ENCODE results near the gene CYP24A1. TPM values are rescaled to one million over a fixed set of nuclear protein-coding genes. Genes with fewer than 3 reads are reported as not detected.
A peak's percentile ranks its signal among the peaks of the same experiment; 100 is the strongest.

Gene CYP24A1
- polyA plus RNA-seq, 1 of the 3 experiments (the other 2 are of a cell fraction) = 8.8 TPM

DNA sequence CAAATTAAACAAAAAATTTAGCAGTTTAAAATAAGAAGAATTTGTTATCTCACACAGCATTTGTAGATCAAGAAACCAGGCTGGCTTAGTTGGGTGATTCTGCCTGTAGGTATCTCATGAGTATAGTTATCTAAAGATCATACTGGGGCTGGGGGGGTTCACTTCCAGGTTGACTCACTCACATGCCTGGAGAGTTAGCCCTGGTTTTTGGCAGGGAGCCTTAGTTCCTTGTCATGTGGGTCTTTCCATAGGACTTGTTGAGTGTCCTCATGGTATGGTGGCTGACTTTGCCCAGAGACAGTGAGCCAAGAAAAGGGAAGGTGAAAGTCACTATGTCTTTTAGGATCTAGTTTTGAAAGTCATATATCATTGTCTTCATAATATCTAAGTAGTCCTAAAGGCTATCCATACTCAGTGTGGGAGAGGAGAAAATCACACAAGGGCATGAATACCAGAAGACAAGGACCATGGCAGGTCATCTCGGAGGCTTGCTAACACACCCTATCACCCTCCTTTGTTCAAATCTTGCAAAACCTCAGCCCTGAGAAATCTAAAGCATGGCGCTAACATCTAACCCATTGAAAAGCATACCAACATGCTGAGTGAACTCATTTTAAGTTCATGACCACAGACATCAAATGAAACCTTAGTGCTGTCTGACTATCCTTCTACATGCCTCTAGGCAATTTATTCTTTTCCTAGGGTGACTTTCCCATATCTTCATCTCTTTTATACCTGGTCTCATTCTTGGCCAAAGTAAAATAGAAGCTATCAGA is 39.2 kb downstream of the CYP24A1 start (continued):
- TF ChIP-seq, protein P1, sequence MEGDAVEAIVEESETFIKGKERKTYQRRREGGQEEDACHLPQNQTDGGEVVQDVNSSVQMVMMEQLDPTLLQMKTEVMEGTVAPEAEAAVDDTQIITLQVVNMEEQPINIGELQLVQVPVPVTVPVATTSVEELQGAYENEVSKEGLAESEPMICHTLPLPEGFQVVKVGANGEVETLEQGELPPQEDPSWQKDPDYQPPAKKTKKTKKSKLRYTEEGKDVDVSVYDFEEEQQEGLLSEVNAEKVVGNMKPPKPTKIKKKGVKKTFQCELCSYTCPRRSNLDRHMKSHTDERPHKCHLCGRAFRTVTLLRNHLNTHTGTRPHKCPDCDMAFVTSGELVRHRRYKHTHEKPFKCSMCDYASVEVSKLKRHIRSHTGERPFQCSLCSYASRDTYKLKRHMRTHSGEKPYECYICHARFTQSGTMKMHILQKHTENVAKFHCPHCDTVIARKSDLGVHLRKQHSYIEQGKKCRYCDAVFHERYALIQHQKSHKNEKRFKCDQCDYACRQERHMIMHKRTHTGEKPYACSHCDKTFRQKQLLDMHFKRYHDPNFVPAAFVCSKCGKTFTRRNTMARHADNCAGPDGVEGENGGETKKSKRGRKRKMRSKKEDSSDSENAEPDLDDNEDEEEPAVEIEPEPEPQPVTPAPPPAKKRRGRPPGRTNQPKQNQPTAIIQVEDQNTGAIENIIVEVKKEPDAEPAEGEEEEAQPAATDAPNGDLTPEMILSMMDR (IDR thresholded peaks at IDR 0.05) = no peak
- TF ChIP-seq, protein P2, sequence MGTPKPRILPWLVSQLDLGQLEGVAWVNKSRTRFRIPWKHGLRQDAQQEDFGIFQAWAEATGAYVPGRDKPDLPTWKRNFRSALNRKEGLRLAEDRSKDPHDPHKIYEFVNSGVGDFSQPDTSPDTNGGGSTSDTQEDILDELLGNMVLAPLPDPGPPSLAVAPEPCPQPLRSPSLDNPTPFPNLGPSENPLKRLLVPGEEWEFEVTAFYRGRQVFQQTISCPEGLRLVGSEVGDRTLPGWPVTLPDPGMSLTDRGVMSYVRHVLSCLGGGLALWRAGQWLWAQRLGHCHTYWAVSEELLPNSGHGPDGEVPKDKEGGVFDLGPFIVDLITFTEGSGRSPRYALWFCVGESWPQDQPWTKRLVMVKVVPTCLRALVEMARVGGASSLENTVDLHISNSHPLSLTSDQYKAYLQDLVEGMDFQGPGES (IDR thresholded peaks at IDR 0.05; ENCODE audit: low read depth, low read length) = no peak
- TF ChIP-seq, protein P3, sequence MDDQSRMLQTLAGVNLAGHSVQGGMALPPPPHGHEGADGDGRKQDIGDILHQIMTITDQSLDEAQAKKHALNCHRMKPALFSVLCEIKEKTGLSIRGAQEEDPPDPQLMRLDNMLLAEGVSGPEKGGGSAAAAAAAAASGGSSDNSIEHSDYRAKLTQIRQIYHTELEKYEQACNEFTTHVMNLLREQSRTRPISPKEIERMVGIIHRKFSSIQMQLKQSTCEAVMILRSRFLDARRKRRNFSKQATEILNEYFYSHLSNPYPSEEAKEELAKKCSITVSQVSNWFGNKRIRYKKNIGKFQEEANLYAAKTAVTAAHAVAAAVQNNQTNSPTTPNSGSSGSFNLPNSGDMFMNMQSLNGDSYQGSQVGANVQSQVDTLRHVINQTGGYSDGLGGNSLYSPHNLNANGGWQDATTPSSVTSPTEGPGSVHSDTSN (IDR thresholded peaks at IDR 0.05) = peak; percentile 55; the same call in 1 of the 2 replicates
- TF ChIP-seq SMC3 (IDR thresholded peaks at IDR 0.05; ENCODE audit: low read depth, low read length) = no peak
- TF ChIP-seq USF2 (IDR thresholded peaks at IDR 0.05; ENCODE audit: borderline replicate concordance, low read depth, low read length) = no peak
- peak; percentile 84 for TF ChIP-seq TCF12 (IDR thresholded peaks at IDR 0.05)
- TF ChIP-seq EZH2phosphoT487 (IDR thresholded peaks at IDR 0.05; ENCODE audit: borderline replicate concordance, low read depth) = no peak
- no peak for TF ChIP-seq FOXM1 (IDR thresholded peaks at IDR 0.05; ENCODE audit: low read depth)
- no peak for TF ChIP-seq TAF1 (IDR thresholded peaks at IDR 0.05; ENCODE audit: borderline replicate concordance, low read depth, low read length)
- TF ChIP-seq GATA2 (CRISPR knock-in tag; IDR thresholded peaks at IDR 0.05) = no peak
- peak; percentile 87 for TF ChIP-seq JUND (IDR thresholded peaks at IDR 0.05)
- TF ChIP-seq YY1 (IDR thresholded peaks at IDR 0.05; ENCODE audit: low read depth) = no peak
- no peak for TF ChIP-seq ELF1 (IDR thresholded peaks at IDR 0.05)
- TF ChIP-seq EP300 (IDR thresholded peaks at IDR 0.05; ENCODE audit: borderline replicate concordance in 1 of 2, low read depth in 1 of 2, low read length in 1 of 2) = peak in 1 of 2 experiments; percentile 89; a peak in 2 of 4 replicates
- no peak for TF ChIP-seq RFX5 (IDR thresholded peaks at IDR 0.05; ENCODE audit: low read length)
- TF ChIP-seq MAX (IDR thresholded peaks at IDR 0.05; ENCODE audit: low read depth) = peak; percentile 46; the same call in 1 of the 2 replicates
- TF ChIP-seq NRF1 (IDR thresholded peaks at IDR 0.05; ENCODE audit: low read depth, low read length) = no peak
- TF ChIP-seq, protein P4, sequence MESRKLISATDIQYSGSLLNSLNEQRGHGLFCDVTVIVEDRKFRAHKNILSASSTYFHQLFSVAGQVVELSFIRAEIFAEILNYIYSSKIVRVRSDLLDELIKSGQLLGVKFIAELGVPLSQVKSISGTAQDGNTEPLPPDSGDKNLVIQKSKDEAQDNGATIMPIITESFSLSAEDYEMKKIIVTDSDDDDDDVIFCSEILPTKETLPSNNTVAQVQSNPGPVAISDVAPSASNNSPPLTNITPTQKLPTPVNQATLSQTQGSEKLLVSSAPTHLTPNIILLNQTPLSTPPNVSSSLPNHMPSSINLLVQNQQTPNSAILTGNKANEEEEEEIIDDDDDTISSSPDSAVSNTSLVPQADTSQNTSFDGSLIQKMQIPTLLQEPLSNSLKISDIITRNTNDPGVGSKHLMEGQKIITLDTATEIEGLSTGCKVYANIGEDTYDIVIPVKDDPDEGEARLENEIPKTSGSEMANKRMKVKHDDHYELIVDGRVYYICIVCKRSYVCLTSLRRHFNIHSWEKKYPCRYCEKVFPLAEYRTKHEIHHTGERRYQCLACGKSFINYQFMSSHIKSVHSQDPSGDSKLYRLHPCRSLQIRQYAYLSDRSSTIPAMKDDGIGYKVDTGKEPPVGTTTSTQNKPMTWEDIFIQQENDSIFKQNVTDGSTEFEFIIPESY (IDR thresholded peaks at IDR 0.05; ENCODE audit: borderline replicate concordance, low read depth) = 0 out of 2 replicates have a peak, but pooled peaks have one; percentile 22
- no peak for TF ChIP-seq CHD2 (IDR thresholded peaks at IDR 0.05; ENCODE audit: low read length, partially characterized antibody)

Measured in SK-N-SH (cell line).